Stomach (tissue), 9 donors: Measurements from ENCODE around the gene LRRC8C. TPM values are rescaled to one million over a fixed set of nuclear protein-coding genes. Genes with fewer than 3 reads are reported as not detected.

Experiments
- DNase-seq, 2 donors: peaks; one replicate each; pipeline versions ENCODE4 v3.0.0 to v3.0.0-alpha.2; 2013 to 2019
- H3K27ac ChIP-seq, 5 donors: fragments of 200-600 bp in 4 of 5; sonication (generic) in 4 of 5; one replicate each; pipeline ENCODE4 v1.5.1; 2013 to 2019; ENCODE audit warnings: mild to moderate bottlenecking in 1 of 5, moderate library complexity in 1 of 5
- H3K27me3 ChIP-seq, 3 donors: fragments of 200-600 bp; sonication (generic); one replicate each; pipeline ENCODE4 v1.5.1; 2017 to 2019; ENCODE audit warnings: mixed run types in 1 of 3
- H3K36me3 ChIP-seq, 4 donors: fragments of 200-600 bp; sonication (generic); 1 replicate in 3 of 4; 2 replicates in 1 of 4; pipeline ENCODE4 v1.5.1; 2016 to 2019
- H3K4me1 ChIP-seq, 4 donors: fragments of 200-600 bp; sonication (generic); one replicate each; pipeline ENCODE4 v1.5.1; 2016 to 2019
- H3K4me3 ChIP-seq, 4 donors: fragments of 200-600 bp; sonication (generic) in 3 of 4; one replicate each; pipeline ENCODE4 v1.5.1; 2016 to 2019; ENCODE audit warnings: mild to moderate bottlenecking in 1 of 4
- H3K9me3 ChIP-seq, 4 donors: fragments of 200-600 bp; sonication (generic); one replicate each; pipeline ENCODE4 v1.5.1; 2016 to 2019
- EP300 ChIP-seq: sonication (generic); formaldehyde crosslinking; IDR thresholded peaks from one replicate; pipeline ENCODE4 v1.6.1; 2017; ENCODE audit warnings: antibody characterized with exemption
- POLR2A ChIP-seq, 4 donors: fragments of 450-650 bp; IDR thresholded peaks; one replicate each; pipeline ENCODE4 v1.6.1; 2016; ENCODE audit warnings: antibody characterized with exemption in 4 of 4, control low read depth in 2 of 4, mild to moderate bottlenecking in 1 of 4, moderate library complexity in 1 of 4
- POLR2AphosphoS5 ChIP-seq, 3 donors: sonication (generic); formaldehyde crosslinking; IDR thresholded peaks; one replicate each; pipeline ENCODE4 v1.6.1; 2016; ENCODE audit warnings: antibody characterized with exemption in 3 of 3
- WGBS, 5 donors: extraction: QIAGEN DNeasy Blood & Tissue Kit in 3 of 5; methylation state at CpG; one replicate each; pipeline versions ENCODE4 v1.1.5 to v1.1.7; 2013 to 2018; 5-methylcytosine and 5-hydroxymethylcytosine counted together
- intact Hi-C: fragments of 100-400 bp; cut with DNase I; formaldehyde crosslinking; loops from one replicate; pipeline ENCODE4 v1.15.1; 2023; ENCODE audit warnings: low total_unique reads
- polyA plus RNA-seq, 3 donors: library from polyadenylated mRNA; stranded (reverse); fragments of 200-250 nt; gene quantifications; one replicate each; pipeline ENCODE4 v1.2.3, GENCODE V29; 2013
- total RNA-seq, 5 donors: library from RNA; depleted of rRNA; stranded (reverse); fragments of >200 nt; gene quantifications; one replicate each; pipeline versions ENCODE4 v1.1.0 to v1.2.3, GENCODE V29; 2014 to 2016
- TF ChIP-seq, protein P1 (sequence below), 7 experiments: fragments of 450-650 bp in 4 of 7; fragments of 200-600 bp in 3 of 7; sonication (generic) in 3 of 7; IDR thresholded peaks; one replicate each; pipeline ENCODE4 v1.5.1; 2016 to 2019; ENCODE audit warnings: antibody characterized with exemption in 7 of 7, control low read depth in 2 of 7, mild to moderate bottlenecking in 1 of 7
- donor health status: healthy with polysubstance abuse.
- donor health status: Bipolar disorder and iron deficiency.
- donor health status: healthy.

The LRRC8C gene
- total and polyA plus RNA-seq, 8 donors, result 0.45 to 14.8 (median 1.4) TPM

DNA sequence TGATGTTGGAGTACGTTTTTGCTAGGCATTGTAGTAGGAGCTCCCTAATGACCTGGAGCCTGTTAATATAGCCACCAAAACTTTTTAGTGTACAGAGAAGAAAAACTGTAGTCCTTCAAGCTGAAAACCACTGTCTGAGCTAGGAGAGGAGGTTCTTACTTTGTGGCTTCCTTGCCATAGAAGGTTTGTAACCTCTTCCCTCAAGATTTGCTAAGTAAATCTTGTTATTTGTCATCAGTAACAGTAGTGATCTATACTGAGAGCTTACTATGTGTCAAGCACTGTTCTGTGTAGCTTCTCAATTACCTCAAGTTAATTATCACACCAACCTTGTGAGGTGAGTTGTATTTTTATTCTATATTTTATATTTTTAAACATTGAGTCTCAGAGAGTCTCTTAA is 21.2 kb upstream of the LRRC8C start:
- Histone ChIP-seq H3K27me3 (no peaks in the 10 kb centered on the region), H3K36me3 (no peaks in the 10 kb centered on the region), H3K4me1 (no peaks in the 10 kb centered on the region), H3K27ac (no peak overlapping the region), H3K4me3 (no peak overlapping the region), H3K9me3 (no peaks in the 10 kb centered on the region)
- intact Hi-C loops, result no loop called here
- WGBS, 5 donors, result 64 to 90% (median 79%) methylated on average over 1 of the region's 1 CpG
- TF ChIP-seq, protein P1, sequence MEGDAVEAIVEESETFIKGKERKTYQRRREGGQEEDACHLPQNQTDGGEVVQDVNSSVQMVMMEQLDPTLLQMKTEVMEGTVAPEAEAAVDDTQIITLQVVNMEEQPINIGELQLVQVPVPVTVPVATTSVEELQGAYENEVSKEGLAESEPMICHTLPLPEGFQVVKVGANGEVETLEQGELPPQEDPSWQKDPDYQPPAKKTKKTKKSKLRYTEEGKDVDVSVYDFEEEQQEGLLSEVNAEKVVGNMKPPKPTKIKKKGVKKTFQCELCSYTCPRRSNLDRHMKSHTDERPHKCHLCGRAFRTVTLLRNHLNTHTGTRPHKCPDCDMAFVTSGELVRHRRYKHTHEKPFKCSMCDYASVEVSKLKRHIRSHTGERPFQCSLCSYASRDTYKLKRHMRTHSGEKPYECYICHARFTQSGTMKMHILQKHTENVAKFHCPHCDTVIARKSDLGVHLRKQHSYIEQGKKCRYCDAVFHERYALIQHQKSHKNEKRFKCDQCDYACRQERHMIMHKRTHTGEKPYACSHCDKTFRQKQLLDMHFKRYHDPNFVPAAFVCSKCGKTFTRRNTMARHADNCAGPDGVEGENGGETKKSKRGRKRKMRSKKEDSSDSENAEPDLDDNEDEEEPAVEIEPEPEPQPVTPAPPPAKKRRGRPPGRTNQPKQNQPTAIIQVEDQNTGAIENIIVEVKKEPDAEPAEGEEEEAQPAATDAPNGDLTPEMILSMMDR (IDR thresholded peaks at IDR 0.05), result no peak
- TF ChIP-seq EP300, result no peak
- no peak for DNase-seq

- no peak for TF ChIP-seq EP300
- TF ChIP-seq POLR2A (IDR thresholded peaks at IDR 0.05), result no peak
- TF ChIP-seq, protein P1 (IDR thresholded peaks at IDR 0.05), result no peak
- TF ChIP-seq POLR2AphosphoS5 (IDR thresholded peaks at IDR 0.05), result no peak
- no peaks in the 10 kb centered on the region for H3K4me1 ChIP-seq
- WGBS, 5 donors, result 82 to 94% (median 87%) methylated on average over 7 of the region's 7 CpGs
- H3K27ac ChIP-seq, result no peak overlapping the region
- H3K9me3 ChIP-seq, result no peaks in the 10 kb centered on the region
- H3K36me3 ChIP-seq, result no peaks in the 10 kb centered on the region
- no peak overlapping the region for H3K4me3 ChIP-seq
- no peak for DNase-seq
- intact Hi-C loops, result no loop called here
- no peaks in the 10 kb centered on the region for H3K27me3 ChIP-seq
These were observed 19.0 kb upstream of the LRRC8C start for GRCh38 chr1:89613928-89614327.

- Histone ChIP-seq H3K36me3 (no peaks in the 10 kb centered on the region), H3K4me3 (no peak overlapping the region), H3K27me3 (no peaks in the 10 kb centered on the region), H3K4me1 (no peaks in the 10 kb centered on the region), H3K27ac (no peak overlapping the region), H3K9me3 (no peaks in the 10 kb centered on the region)
- 47 to 81% (median 69%) methylated on average over 2 to 3 of the region's 3 CpGs for WGBS, 5 donors
- TF ChIP-seq POLR2AphosphoS5 (IDR thresholded peaks at IDR 0.05) (no peak), POLR2A (IDR thresholded peaks at IDR 0.05) (no peak)
- TF ChIP-seq, protein P1 (IDR thresholded peaks at IDR 0.05), result peak in 3 of 7 experiments; percentile 17 to 29 (median 25)
- DNase-seq, result peak; percentile 22 to 39
- intact Hi-C loops, result no loop called here
These were observed 17.0 kb upstream of the LRRC8C start for GRCh38 chr1:89615676-89616598.

GRCh38 chr1:89616844-89617627 is 15.9 kb upstream of the LRRC8C start:
- intact Hi-C loops, result no loop called here
- H3K27ac ChIP-seq, result no peak overlapping the region
- H3K4me1 ChIP-seq, result no peaks in the 10 kb centered on the region
- no peaks in the 10 kb centered on the region for H3K27me3 ChIP-seq
- 91 to 96% (median 92%) methylated on average over 2 of the region's 2 CpGs for WGBS, 5 donors
- no peak for TF ChIP-seq EP300
- TF ChIP-seq, protein P1 (IDR thresholded peaks at IDR 0.05), result no peak
- no peak for TF ChIP-seq POLR2A (IDR thresholded peaks at IDR 0.05)
- TF ChIP-seq POLR2AphosphoS5 (IDR thresholded peaks at IDR 0.05), result no peak
- H3K36me3 ChIP-seq, result no peaks in the 10 kb centered on the region
- no peak overlapping the region for H3K4me3 ChIP-seq
- DNase-seq, result no peak
- H3K9me3 ChIP-seq, result no peaks in the 10 kb centered on the region
